GM10248 (cell line): ENCODE measurements around the gene ATP5F1A.

Experiments
- CTCF ChIA-PET: fragments of 300-600 bp; sonication (Branson Sonifier 250); formaldehyde crosslinking; extraction: SDS; loops from one replicate; lab custom pipeline; 2021; ENCODE audit warnings: antibody characterized with exemption; lab: Yijun Ruan, JAX
- POLR2A ChIA-PET: fragments of 350-650 bp; sonication (Branson Sonifier 250); formaldehyde crosslinking; extraction: SDS; loops from one replicate; lab custom pipeline; 2020; ENCODE audit warnings: antibody characterized with exemption; lab: Yijun Ruan, JAX
- DNase-seq: peaks from one replicate; pipeline ENCODE4 v3.0.0; 2012; ENCODE audit errors: extremely low spot score
- TF ChIP-seq, protein P1 (sequence below): IDR thresholded peaks from 2 replicates; pipeline ENCODE4 v1.5.1; 2012; ENCODE audit warnings: mild to moderate bottlenecking, low read depth; ENCODE audit errors: extremely low read depth, missing control alignments, control extremely low read depth

ATP5F1A gene

DNA sequence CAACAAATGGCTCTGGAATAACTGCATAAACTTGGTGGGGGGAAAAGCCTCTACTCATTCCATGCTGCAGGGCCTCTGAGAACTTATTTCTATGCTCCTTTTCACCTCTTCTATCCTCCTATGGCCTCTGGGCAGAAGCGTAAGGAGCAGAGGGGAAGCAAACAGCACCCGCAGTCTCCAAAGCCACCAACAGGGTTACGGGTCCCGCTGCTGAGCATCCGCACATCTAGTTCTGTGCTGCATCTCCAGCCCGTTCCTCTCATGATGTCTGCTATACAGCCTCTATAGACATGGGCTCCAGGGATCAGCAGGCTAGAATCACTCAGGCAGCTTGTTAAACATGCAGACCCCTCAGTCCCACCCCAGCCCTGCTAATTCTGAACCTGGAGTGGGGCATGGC lies 52.0 kb downstream of the ATP5F1A start:
- CTCF ChIA-PET, result interaction anchor here (0.6 to 2.2 kb wide), 4 partner anchors 8 to 166 kb away, joined by 3 to 11 read pairs (median 6); no protein-coding TSS in a partner anchor
- TF ChIP-seq, protein P1, sequence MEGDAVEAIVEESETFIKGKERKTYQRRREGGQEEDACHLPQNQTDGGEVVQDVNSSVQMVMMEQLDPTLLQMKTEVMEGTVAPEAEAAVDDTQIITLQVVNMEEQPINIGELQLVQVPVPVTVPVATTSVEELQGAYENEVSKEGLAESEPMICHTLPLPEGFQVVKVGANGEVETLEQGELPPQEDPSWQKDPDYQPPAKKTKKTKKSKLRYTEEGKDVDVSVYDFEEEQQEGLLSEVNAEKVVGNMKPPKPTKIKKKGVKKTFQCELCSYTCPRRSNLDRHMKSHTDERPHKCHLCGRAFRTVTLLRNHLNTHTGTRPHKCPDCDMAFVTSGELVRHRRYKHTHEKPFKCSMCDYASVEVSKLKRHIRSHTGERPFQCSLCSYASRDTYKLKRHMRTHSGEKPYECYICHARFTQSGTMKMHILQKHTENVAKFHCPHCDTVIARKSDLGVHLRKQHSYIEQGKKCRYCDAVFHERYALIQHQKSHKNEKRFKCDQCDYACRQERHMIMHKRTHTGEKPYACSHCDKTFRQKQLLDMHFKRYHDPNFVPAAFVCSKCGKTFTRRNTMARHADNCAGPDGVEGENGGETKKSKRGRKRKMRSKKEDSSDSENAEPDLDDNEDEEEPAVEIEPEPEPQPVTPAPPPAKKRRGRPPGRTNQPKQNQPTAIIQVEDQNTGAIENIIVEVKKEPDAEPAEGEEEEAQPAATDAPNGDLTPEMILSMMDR, result no peak
- POLR2A ChIA-PET, result interaction anchor here (0.6 kb wide), 1 partner anchor 37 kb away, joined by 3 read pairs; no protein-coding TSS in a partner anchor

DNA sequence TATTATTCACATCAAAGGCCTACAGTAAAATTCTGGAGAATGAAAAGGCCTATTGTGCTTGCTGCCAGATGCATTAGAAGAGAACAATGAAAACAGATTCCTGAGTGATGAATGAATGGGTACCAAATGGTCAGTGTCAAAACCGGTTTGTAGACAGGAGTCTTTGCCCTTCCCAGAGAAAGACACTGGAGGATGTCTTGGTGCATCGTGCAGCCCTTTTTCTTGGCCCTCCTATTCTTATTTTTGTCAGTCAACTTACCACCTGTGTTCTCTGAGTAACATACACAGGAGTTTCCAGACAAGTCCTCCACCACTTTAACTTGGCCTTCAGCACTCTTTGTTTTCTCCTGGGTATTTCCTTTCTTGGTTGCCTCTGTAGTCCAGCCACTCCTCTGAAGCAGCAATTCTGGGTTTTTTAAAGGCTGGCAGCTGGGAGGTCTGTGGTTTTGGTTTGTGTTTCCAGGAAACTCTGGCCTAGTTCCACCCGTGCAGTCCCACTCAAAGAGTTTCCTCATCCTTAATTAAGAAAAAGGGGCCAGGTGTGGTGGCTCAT lies 55.4 kb downstream of the ATP5F1A start:
- POLR2A ChIA-PET, result interaction anchor here (0.7 kb wide), 1 partner anchor 1824 kb away, joined by 12 read pairs; no protein-coding TSS in a partner anchor
- TF ChIP-seq, protein P1, result no peak
- CTCF ChIA-PET, result interaction anchor here (1.1 to 1.5 kb wide), 3 partner anchors 13 to 377 kb away, joined by 3 to 7 read pairs (median 4); no protein-coding TSS in a partner anchor
- DNase-seq, result no peak

More for the DNA sequence above, 52.0 kb downstream of the ATP5F1A start:
- no peak for DNase-seq

DNA sequence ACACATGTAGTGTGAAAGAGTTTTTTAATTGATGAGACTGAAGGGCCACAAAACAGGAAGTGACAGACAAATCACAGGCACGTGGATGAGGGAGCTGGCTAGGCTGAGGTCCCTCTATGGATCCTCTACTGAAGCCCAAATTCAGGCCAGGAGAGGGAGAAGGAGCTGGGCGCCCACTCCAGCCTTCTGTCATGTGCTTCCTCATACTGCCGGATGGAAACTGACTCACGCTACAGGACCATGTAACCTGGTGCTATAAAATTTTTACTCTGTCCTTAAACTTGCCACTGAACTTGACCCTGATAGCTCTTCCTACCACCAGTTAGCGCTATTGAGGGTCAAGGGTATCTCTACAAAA lies 57.4 kb downstream of the ATP5F1A start:
- TF ChIP-seq, protein P1, result no peak
- CTCF ChIA-PET, result interaction anchor here (0.8 to 1.3 kb wide), 2 partner anchors 15 to 27 kb away, joined by 3 to 4 read pairs; no protein-coding TSS in a partner anchor
- DNase-seq, result no peak
- POLR2A ChIA-PET, result no interaction called here

DNA sequence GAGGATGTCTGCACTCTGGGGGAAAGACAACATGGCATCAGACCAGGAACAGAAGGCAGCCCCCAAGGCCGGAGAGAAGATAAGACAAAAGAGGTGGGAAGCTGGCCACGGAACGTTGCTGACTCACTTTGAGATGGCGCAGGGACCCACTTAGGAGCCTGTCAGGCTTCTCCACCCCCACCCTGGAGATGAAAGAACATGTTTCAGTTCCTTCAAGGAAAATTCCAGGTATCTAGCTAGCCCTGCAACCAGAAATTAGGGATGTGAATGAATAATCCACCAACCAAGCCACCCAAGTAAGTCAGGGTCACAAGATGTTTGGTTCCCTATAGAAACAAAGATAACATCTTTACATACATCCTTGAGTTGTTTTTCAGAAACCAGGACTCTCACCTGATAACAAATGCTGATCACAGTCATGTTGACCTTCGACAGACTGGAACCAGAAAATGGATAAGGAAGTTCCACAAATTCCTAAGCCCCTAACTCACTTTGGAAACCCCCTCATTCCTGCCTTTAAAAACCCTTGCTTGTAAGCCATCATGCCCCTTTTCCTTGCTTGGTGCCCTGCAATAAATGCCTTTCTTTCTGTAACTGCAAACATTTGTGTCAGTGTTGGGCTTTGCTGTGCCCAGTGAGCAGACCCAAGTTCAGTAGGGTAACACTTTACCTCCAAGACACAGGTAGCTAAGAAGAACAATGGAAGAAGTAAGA lies 57.9 kb downstream of the ATP5F1A start:
- no peak for DNase-seq
- TF ChIP-seq, protein P1, result no peak
- POLR2A ChIA-PET, result no interaction called here
- CTCF ChIA-PET, result interaction anchor here (0.8 to 1.3 kb wide), 2 partner anchors 15 to 27 kb away, joined by 3 to 4 read pairs; no protein-coding TSS in a partner anchor

DNA sequence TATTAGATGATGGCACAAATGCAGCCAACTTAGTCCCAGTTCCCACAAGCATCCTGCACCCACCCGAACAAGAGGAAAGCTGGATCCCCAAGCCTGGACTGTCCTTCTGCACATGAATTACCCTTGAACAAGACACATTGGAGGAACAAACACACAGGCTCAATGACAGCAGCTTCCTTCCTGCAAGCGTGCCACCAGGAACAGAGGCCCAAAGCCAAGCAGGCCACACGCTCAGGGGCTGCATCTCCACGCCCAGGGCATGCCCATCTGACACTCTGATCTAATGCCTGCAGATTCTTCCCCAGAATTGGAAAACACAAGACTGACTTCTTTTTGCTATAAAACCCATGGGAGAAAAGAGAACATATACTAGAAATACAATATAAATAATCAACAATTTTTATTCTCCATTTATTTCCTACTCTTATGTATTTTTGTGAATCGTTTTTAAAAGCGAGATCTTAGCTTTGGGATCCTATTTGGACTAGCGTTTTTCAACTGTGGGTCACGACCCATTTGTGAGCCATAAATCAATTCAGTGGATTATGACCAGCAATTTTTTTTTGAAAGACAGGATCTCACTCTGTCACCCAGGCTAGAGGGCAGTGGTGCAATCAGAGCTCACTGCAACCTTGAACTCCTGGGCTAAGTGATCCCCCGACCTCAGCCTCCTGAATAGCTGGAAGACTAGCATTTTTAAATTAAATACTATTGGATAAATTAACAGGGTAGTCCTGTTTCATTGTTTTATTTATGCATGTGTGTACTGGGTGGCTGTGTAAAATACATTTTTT lies 60.4 kb downstream of the ATP5F1A start:
- no peak for DNase-seq
- TF ChIP-seq, protein P1, result no peak
- ChIA-PET POLR2A (no interaction called here), CTCF (interaction anchor here (0.7 to 1.6 kb wide), 4 partner anchors 9 to 35 kb away, joined by 3 to 4 read pairs (median 3); no protein-coding TSS in a partner anchor)
